Measurements from ENCODE around the gene LDLRAD4.

Gene LDLRAD4

DNA sequence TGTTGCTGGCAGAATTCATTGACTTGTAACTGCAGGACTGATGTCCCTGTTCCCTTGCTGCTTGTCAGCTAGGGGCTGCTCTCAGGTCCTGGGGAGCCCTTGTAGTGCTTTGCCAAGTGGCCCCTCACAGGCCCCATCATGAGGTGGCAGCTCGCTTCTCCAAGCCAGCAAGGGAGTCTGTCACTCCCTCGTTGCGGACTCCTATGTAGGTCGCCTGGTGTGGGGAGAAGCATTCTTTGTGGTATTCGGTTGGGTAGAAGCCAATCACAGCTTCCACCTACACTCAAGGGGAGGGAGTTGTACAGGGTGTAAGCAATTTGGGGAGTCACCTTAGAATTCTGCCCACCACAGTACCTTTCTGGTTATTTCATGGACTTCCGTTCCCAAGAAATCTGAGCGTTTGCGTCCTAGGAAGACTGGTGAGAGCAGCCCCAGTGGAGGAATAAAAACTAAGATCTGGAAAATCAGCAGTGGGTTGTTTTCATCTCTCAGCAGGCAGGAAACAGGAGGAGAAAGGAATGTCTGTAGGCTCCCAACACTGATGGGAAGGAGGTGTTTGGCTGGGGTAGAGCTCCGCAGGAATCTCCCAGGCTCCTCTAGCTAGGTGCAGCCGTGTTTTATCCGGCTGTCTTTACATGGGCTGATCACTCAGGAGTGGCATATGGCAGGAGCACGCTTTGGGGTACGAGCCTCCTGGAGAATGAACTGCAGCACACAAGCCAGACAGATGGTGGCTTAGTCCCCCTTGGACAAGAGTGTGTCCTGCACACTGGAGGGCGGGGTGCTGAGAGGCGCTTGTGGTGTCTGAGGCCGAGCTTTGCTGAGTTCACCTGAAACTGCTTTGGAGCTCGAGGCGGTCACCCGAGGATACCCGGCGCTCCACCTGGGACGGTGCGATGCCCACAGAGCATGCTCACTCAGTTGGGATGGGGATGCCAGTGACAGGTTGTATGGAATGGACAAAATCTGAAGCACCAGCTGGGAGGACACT, 58.3 kb downstream of the LDLRAD4 start:
- TF ChIP-seq, protein P1, sequence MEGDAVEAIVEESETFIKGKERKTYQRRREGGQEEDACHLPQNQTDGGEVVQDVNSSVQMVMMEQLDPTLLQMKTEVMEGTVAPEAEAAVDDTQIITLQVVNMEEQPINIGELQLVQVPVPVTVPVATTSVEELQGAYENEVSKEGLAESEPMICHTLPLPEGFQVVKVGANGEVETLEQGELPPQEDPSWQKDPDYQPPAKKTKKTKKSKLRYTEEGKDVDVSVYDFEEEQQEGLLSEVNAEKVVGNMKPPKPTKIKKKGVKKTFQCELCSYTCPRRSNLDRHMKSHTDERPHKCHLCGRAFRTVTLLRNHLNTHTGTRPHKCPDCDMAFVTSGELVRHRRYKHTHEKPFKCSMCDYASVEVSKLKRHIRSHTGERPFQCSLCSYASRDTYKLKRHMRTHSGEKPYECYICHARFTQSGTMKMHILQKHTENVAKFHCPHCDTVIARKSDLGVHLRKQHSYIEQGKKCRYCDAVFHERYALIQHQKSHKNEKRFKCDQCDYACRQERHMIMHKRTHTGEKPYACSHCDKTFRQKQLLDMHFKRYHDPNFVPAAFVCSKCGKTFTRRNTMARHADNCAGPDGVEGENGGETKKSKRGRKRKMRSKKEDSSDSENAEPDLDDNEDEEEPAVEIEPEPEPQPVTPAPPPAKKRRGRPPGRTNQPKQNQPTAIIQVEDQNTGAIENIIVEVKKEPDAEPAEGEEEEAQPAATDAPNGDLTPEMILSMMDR (conservative IDR thresholded peaks at IDR 0.05; ENCODE audit: low read depth, low read length): no peak
- Histone ChIP-seq H2AFZ (ENCODE audit: low read depth) (no peak overlapping the region), H3K27me3 (ENCODE audit: insufficient read depth, low read depth) (no peaks in the 10 kb centered on the region)

DNA sequence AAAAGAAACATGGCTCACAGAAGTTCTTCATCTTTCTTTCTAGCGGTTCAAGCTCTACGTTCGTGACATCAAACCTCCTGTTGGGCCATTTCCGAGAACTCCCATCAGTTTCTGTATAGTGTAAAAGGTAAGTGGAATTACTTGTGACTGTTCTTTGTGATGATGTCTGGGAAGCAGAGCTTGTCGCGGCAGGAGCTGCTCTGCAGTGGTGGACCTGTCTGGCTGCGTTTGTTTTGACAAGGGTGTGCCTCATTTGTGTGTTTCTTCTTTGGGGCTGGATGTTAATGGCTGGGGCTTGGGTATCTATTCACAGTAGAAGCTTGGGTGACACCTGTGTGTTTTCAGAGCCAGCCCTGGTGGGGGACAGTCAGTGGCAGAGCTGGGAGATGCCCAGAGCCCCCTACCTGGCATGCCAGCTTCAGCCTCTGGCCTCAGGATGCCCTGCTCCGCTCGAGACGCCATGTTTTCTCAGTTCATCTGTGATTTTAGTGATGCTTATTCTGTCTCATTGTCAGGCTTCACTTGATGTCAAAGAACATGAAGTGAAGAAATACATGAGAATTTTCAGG, 59.6 kb downstream of the LDLRAD4 start:
- Histone ChIP-seq H2AFZ (ENCODE audit: low read depth) (no peak overlapping the region), H3K79me2 (ENCODE audit: insufficient read depth, low read depth) (no peaks in the 10 kb centered on the region), H3K4me2 (no peak overlapping the region), H3K9ac (no peak overlapping the region), H4K20me1 (ENCODE audit: insufficient read depth) (no peaks in the 10 kb centered on the region), H3K27ac (no peak overlapping the region), H3K36me3 (ENCODE audit: insufficient read depth) (no peaks in the 10 kb centered on the region), H3K27me3 (ENCODE audit: insufficient read depth, low read depth) (no peaks in the 10 kb centered on the region), H3K4me3 (IDR thresholded peaks at IDR 0.05; ENCODE audit: insufficient read depth, low read depth, low read length) (no peak overlapping the region), H3K4me1 (ENCODE audit: low read depth, poor library complexity, severe bottlenecking) (no peaks in the 10 kb centered on the region)
- TF ChIP-seq, protein P1 (conservative IDR thresholded peaks at IDR 0.05; ENCODE audit: low read depth, low read length): no peak

More for the DNA sequence above, 58.3 kb downstream of the LDLRAD4 start:
- H3K36me3 ChIP-seq (ENCODE audit: insufficient read depth): no peaks in the 10 kb centered on the region
- no peaks in the 10 kb centered on the region for H4K20me1 ChIP-seq (ENCODE audit: insufficient read depth)
- no peak overlapping the region for H3K27ac ChIP-seq
- H3K4me1 ChIP-seq (ENCODE audit: low read depth, poor library complexity, severe bottlenecking): no peaks in the 10 kb centered on the region
- H3K4me2 ChIP-seq: no peak overlapping the region
- no peaks in the 10 kb centered on the region for H3K79me2 ChIP-seq (ENCODE audit: insufficient read depth, low read depth)
- H3K4me3 ChIP-seq (IDR thresholded peaks at IDR 0.05; ENCODE audit: insufficient read depth, low read depth, low read length): no peak overlapping the region
- no peak overlapping the region for H3K9ac ChIP-seq

DNA sequence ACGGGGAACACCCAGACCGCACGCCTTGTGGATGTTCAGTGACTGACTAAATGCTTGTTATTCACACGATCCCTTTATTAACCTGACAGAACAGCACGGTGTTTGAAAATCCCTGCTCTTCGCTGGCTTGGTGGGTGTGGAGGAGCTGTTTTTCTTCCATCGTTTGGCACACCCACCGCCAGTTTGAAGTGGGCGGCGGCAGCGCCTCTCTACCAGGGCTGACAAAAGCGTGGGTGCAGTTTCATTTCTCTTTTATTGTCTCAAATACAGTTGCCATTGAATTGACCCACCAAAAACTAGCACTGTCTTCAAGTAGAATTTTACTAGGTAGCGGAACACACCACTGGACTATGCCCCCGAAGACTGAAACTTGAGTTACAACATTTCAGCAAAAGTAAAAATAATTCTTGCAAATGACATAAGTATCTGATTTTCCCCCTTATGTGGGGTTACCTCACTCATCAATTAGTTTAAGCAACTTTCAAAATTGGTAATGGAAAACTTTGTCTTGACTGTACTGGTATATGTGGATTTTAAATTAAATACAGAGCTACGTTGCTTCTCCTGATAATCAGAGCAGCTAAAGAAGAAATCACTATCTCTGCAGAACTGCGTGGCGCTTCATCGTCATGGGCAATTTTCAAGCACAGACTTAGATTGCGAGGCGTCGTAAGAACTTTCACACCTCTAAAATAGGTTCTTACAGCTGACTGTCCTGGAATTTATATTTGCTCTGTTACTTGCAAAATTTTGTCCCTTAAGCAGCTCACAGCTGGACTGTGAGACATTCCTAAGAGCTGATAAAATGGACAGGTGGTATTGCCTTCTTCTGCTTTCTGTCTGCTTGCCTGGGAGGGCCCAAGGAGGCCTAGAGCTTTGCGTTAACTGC, 60.9 kb downstream of the LDLRAD4 start:
- TF ChIP-seq, protein P1 (conservative IDR thresholded peaks at IDR 0.05; ENCODE audit: low read depth, low read length): no peak
- H3K27ac ChIP-seq: no peak overlapping the region
- no peak overlapping the region for H3K9ac ChIP-seq
- H3K36me3 ChIP-seq (ENCODE audit: insufficient read depth): no peaks in the 10 kb centered on the region
- no peak overlapping the region for H2AFZ ChIP-seq (ENCODE audit: low read depth)
- no peaks in the 10 kb centered on the region for H3K79me2 ChIP-seq (ENCODE audit: insufficient read depth, low read depth)
- no peak overlapping the region for H3K4me3 ChIP-seq (IDR thresholded peaks at IDR 0.05; ENCODE audit: insufficient read depth, low read depth, low read length)
- no peaks in the 10 kb centered on the region for H3K4me1 ChIP-seq (ENCODE audit: low read depth, poor library complexity, severe bottlenecking)
- H3K27me3 ChIP-seq (ENCODE audit: insufficient read depth, low read depth): no peaks in the 10 kb centered on the region
- no peaks in the 10 kb centered on the region for H4K20me1 ChIP-seq (ENCODE audit: insufficient read depth)
- no peak overlapping the region for H3K4me2 ChIP-seq

DNA sequence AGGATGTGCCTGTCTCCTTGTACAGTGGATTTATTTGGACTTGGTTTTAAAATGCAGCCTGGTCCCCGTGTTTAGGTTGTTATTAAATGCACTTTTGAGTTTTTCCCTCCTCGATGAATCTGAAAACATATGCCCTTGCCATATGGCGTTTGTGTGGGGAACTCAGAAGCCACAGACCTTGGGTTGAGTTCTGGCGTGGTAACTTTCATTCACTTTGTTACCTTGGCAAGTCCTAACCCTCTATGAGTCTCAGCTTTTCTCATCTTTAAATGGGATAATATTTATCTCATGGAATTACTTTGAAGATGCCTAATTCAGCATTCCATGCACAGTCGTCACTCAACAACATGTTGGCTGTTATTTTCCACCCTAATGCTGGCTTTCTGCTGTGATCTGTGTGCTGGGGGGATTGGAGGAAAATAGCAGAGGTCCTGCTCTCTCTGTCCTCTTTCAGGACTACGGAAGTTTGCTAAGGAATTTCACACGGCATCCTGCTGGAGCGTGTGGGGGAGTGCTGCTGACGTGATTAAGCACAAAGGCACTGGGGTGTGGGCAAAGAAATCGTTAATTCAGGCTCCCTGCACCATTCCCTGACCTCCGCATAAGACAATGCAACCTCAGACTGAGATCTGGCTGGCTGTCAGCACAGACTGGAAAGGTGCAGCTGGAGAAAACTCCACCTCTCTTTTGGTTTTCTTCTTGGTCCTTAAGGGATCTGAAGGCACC, 61.7 kb downstream of the LDLRAD4 start:
- H3K27ac ChIP-seq: no peak overlapping the region

More for the DNA sequence above, 61.7 kb downstream of the LDLRAD4 start:
- Histone ChIP-seq H3K4me1 (ENCODE audit: low read depth, poor library complexity, severe bottlenecking) (no peaks in the 10 kb centered on the region), H3K4me3 (IDR thresholded peaks at IDR 0.05; ENCODE audit: insufficient read depth, low read depth, low read length) (no peak overlapping the region), H3K27me3 (ENCODE audit: insufficient read depth, low read depth) (no peaks in the 10 kb centered on the region), H3K36me3 (ENCODE audit: insufficient read depth) (no peaks in the 10 kb centered on the region), H4K20me1 (ENCODE audit: insufficient read depth) (no peaks in the 10 kb centered on the region), H3K79me2 (ENCODE audit: insufficient read depth, low read depth) (no peaks in the 10 kb centered on the region), H3K9ac (no peak overlapping the region), H2AFZ (ENCODE audit: low read depth) (no peak overlapping the region), H3K4me2 (no peak overlapping the region)
- TF ChIP-seq, protein P1 (conservative IDR thresholded peaks at IDR 0.05; ENCODE audit: low read depth, low read length): no peak
